ENCODE results near the gene FAM3A.

DNA sequence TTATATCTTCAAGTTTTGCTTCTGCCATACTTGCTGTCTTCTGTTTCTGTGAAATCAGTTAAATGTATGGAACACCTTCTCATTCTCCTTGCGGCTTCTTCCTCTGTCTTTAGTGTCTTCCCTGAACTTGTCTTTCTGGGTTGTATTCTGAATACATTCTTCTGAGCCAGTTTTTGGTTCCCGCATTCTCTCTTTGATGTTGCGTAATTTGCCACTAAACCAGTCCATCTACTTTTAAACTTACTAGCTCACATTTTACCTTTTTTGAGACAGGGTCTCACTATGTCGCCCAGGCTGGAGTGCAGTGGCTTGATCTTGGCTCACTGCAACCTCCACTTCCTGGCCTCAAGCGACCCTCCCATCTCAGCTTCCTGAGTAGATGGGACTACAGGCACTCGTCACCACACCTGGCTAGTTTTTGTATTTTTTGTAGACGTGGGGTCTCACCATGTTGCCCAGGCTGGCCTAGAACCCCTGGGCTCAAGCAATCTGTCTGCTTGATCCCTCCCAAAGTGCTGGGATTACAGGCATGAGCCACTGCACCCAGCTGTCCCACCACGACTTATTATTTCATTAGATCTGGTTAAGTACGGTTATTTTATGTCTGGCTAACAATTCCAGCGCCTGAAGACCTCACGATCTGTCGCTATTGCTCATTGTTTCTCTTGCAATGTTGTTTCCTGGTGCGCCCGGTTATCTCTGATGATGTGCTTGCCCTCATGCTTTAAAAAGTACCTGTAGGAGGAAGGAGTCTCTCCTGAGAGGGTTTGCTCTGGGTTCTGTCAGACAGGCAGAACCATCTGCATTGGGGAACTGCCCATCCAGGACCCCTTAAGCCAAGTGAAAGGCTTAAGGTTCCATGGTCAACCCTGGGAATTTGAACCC, 9.8 kb upstream of the FAM3A start:
- TF ChIP-seq, protein P1, sequence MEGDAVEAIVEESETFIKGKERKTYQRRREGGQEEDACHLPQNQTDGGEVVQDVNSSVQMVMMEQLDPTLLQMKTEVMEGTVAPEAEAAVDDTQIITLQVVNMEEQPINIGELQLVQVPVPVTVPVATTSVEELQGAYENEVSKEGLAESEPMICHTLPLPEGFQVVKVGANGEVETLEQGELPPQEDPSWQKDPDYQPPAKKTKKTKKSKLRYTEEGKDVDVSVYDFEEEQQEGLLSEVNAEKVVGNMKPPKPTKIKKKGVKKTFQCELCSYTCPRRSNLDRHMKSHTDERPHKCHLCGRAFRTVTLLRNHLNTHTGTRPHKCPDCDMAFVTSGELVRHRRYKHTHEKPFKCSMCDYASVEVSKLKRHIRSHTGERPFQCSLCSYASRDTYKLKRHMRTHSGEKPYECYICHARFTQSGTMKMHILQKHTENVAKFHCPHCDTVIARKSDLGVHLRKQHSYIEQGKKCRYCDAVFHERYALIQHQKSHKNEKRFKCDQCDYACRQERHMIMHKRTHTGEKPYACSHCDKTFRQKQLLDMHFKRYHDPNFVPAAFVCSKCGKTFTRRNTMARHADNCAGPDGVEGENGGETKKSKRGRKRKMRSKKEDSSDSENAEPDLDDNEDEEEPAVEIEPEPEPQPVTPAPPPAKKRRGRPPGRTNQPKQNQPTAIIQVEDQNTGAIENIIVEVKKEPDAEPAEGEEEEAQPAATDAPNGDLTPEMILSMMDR (IDR thresholded peaks at IDR 0.05) = no peak
- TF ChIP-seq POLR2A (IDR thresholded peaks at IDR 0.05) = no peak
